Right atrium auricular region (tissue), 2 donors: Measurements from ENCODE around the gene DNAJC22. TPM values are rescaled to one million over a fixed set of nuclear protein-coding genes. Genes with fewer than 3 reads are reported as not detected.
"Not testable (repeated sequence)": the region's sequence is repeated elsewhere in the genome, so short reads cannot be mapped to it uniquely, and the experiment has no call there.

ENCODE experiments used
- DNase-seq: peaks from one replicate; pipeline ENCODE4 v3.0.0-alpha.2; 2019; ENCODE audit warnings: low spot score
- H3K27ac ChIP-seq, 2 donors: fragments of 200-600 bp; sonication (generic); 1 replicate in 1 of 2; 2 replicates in 1 of 2; pipeline ENCODE4 v1.5.1; 2016 to 2019
- H3K27me3 ChIP-seq, 2 donors: fragments of 200-600 bp; sonication (generic); one replicate each; pipeline versions ENCODE4 v1.5.1 to v1.6.0; 2017 to 2019
- H3K36me3 ChIP-seq: fragments of 200-600 bp; sonication (generic); one replicate; pipeline ENCODE4 v1.5.1; 2016
- H3K4me1 ChIP-seq, 2 donors: fragments of 200-600 bp; sonication (generic); one replicate each; pipeline versions ENCODE4 v1.5.1 to v1.6.0; 2017 to 2019
- H3K4me3 ChIP-seq, 2 donors: fragments of 200-600 bp; sonication (generic); 1 replicate in 1 of 2; 2 replicates in 1 of 2; pipeline ENCODE4 v1.5.1; 2017 to 2019; ENCODE audit warnings: mild to moderate bottlenecking in 1 of 2, moderate library complexity in 1 of 2
- H3K9me3 ChIP-seq, 2 donors: fragments of 200-600 bp; sonication (generic); one replicate each; pipeline ENCODE4 v1.5.1; 2019
- total RNA-seq, 2 donors: library from RNA; depleted of rRNA; stranded (reverse); fragments of >200 nt; gene quantifications; one replicate each; pipeline ENCODE4 v1.1.0, GENCODE V29; 2016
- TF ChIP-seq, protein P1 (sequence below), 2 donors: fragments of 200-600 bp; sonication (generic); IDR thresholded peaks; one replicate each; pipeline ENCODE4 v1.5.1; 2019; ENCODE audit warnings: antibody characterized with exemption in 2 of 2

DNAJC22 gene
- total RNA-seq, 2 donors from 2014 or later: 0.93 to 1.2 TPM

DNA sequence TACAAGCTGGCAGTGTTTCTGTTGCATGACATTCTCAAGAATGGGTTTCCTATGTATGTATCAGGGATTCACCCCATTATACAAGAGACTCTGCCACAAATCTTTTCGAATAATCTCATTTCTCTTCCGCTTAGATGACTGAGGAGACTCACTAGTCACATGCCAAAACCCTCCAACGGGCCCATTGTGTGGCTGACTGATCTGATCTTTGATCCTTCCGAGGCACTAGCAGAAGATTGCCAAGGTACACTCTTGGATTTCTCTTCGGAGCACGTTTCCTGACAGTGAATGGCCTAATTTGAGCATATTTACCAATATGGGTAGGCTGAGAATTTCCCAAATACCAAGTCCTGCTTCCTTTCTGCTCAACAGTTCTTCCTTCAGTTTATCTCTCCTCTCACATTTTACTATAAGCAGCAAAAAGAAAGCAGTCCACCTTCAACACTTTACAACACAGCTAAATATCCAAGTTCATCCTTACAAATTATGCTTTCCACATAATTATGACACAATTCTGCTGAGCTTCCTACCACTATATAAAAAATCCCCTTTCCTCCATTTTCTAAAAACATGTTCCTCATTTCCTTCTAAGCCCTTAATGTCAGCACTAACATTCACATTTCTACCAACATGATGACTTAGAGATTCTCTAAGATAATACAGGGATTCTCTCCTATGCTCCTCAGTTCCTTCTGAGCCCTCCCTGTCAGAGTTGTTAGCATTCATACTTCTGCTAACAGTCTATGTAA, 40.8 kb upstream of the DNAJC22 start:
- H3K27me3 ChIP-seq: no peaks in the 10 kb centered on the region

DNA sequence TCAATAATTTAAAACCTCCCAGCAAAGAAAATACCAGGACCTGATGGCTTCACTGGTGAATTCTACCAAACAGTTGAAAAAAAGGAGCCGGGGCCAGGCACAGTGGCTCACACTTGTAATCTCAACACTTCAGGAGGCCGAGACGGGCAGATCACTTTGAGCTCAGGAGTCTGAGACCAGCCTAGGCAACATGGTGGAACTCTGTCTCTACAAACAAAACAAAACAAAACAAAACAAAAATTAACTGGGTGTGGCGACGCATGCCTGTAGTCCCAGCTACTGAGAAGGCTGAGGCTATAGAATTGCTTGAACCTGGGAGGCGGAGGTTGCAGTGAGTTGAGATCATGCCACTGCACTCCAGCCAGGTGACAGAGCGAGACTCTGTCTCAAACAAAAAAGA, 37.3 kb upstream of the DNAJC22 start:
- no peaks in the 10 kb centered on the region for H3K36me3 ChIP-seq
- H3K27ac ChIP-seq: no peak overlapping the region
- no peak for DNase-seq
- no peaks in the 10 kb centered on the region for H3K4me1 ChIP-seq
- no peak overlapping the region for H3K4me3 ChIP-seq
- H3K27me3 ChIP-seq: no peaks in the 10 kb centered on the region
- TF ChIP-seq, protein P1, sequence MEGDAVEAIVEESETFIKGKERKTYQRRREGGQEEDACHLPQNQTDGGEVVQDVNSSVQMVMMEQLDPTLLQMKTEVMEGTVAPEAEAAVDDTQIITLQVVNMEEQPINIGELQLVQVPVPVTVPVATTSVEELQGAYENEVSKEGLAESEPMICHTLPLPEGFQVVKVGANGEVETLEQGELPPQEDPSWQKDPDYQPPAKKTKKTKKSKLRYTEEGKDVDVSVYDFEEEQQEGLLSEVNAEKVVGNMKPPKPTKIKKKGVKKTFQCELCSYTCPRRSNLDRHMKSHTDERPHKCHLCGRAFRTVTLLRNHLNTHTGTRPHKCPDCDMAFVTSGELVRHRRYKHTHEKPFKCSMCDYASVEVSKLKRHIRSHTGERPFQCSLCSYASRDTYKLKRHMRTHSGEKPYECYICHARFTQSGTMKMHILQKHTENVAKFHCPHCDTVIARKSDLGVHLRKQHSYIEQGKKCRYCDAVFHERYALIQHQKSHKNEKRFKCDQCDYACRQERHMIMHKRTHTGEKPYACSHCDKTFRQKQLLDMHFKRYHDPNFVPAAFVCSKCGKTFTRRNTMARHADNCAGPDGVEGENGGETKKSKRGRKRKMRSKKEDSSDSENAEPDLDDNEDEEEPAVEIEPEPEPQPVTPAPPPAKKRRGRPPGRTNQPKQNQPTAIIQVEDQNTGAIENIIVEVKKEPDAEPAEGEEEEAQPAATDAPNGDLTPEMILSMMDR (IDR thresholded peaks at IDR 0.05): no peak
- no peaks in the 10 kb centered on the region for H3K9me3 ChIP-seq

More for the DNA sequence above, 40.8 kb upstream of the DNAJC22 start:
- H3K36me3 ChIP-seq: no peaks in the 10 kb centered on the region
- no peak for DNase-seq
- TF ChIP-seq, protein P1 (IDR thresholded peaks at IDR 0.05): no peak
- no peaks in the 10 kb centered on the region for H3K9me3 ChIP-seq
- H3K27ac ChIP-seq: no peak overlapping the region
- H3K4me3 ChIP-seq: no peak overlapping the region
- H3K4me1 ChIP-seq: no peaks in the 10 kb centered on the region

DNA sequence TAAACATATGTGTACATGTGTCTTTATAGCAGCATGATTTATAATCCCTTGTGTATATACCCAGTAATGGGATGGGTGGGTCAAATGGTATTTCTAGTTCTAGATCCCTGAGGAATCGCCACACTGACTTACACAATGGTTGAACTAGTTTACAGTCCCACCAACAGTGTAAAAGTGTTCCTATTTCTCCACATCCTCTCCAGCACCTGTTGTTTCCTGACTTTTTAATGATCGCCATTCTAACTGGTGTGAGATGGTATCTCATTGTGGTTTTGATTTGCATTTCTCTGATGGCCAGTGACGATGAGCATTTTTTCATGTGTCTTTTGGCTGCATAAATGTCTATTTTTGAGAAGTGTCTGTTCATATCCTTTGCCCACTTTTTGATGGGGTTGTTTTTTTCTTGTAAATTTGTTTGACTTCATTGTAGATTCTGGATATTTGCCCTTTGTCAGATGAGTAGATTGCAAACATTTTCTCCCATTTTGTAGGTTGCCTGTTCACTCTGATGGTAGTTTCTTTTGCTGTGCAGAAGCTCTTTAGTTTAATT, 36.2 kb upstream of the DNAJC22 start:
- H3K9me3 ChIP-seq, DNase-seq, H3K4me3 ChIP-seq, H3K27ac ChIP-seq, H3K27me3 ChIP-seq, H3K36me3 ChIP-seq, H3K4me1 ChIP-seq: not testable (repeated sequence)

DNA sequence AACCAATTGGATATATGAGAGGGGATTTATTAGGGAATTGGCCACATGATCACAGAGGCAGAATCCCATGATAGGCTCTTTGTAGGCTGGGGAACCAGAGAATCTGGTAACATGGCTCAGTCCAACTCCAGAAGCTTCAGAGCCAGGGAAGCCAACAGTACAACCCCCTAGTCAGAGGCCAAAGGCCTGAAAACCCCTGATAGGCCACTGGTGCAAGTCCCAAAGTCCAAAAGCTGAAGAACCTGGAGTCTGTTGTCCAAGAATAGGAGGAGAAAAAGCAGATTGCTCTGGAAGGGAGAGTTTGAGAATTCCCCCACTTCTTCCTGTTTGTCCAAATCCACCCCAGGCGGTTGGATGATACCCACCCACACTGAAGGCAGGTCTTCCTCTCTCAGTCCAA, 31.9 kb upstream of the DNAJC22 start:
- H3K36me3 ChIP-seq: no peaks in the 10 kb centered on the region
- TF ChIP-seq, protein P1 (IDR thresholded peaks at IDR 0.05): no peak
- no peak overlapping the region for H3K4me3 ChIP-seq
- DNase-seq: no peak
- H3K4me1 ChIP-seq: no peaks in the 10 kb centered on the region
- H3K27ac ChIP-seq: no peak overlapping the region
- H3K9me3 ChIP-seq: no peaks in the 10 kb centered on the region
- H3K27me3 ChIP-seq: no peaks in the 10 kb centered on the region

DNA sequence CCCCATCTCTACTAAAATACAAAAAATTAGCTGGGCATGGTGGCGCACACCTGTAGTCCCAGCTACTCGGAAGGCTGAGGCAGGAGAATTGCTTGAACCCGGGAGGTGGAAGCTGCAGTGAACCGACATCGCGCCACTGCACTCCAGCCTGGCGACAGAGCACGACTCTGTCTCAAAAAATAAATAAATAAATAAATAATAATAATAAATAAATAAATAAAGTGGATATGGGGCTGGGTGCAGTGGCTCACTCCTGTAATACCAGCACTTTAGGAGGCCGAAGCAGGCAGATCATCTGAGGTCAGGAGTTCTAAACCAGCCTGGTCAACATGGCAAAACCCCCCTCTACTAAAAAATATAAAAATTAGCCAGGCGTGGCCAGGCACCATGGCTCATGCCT, 29.6 kb upstream of the DNAJC22 start:
- not testable (repeated sequence) for H3K4me3 ChIP-seq, DNase-seq, H3K36me3 ChIP-seq, H3K4me1 ChIP-seq, H3K9me3 ChIP-seq, H3K27me3 ChIP-seq, H3K27ac ChIP-seq

DNA sequence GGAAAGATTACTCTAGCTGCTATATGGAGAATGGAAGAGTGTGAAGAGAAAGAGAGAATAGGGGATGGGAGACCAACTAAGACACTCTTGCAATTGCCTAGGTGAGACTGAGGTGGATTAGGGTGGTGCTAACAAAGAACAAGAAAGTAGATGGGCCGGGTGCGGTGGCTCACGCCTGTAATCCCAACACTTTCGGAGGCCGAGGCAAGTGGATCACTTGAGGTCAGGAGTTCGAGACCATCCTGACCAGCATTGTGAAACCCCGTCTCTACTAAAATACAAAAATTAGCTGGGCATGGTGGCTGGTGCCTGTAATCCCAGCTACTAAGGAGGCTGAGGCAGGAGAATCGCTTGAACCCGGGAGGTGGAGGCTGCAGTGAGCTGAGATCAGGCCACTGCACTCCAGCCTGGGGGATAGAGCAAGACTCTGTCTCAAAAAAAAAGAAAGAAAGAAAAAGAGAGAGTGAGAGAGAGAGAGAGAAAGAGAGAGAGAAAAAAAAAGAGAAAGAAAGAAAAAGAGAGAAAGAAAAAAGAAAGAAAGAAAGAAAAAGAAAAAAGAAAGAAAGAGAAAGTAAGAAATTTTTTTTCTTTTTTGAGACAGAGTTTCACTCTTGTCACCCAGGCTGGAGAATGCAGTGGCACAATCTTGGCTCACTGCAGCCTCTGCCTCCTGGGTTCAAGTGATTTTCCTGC, 26.1 kb upstream of the DNAJC22 start:
- H3K27ac ChIP-seq, H3K4me3 ChIP-seq, H3K36me3 ChIP-seq, H3K27me3 ChIP-seq, H3K9me3 ChIP-seq, DNase-seq: not testable (repeated sequence)
- peaks cover 0 to 14% of the 10 kb centered on the region in 2 donors for H3K4me1 ChIP-seq

DNA sequence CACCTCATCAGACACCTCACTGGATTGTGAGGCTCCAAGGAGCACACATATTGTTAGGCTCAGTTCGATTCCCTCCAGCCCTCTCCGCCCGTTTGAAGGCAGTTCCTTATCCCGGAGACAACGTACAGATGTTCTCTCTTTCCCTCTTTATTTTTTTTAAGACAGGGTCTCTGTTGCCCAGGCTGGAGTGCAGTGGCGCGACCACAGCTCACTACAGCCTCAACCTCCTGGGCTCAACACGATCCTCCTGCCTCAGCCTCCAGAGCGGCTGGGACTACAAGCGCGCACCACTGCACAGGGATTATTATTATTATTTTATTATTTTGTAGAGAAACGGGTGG, 24.4 kb upstream of the DNAJC22 start:
- H3K36me3 ChIP-seq: no peaks in the 10 kb centered on the region
- H3K27ac ChIP-seq: peak overlapping the region; percentile 61 to 73
- no peaks in the 10 kb centered on the region for H3K9me3 ChIP-seq
- DNase-seq: no peak
- peaks cover 0 to 14% of the 10 kb centered on the region in 2 donors for H3K4me1 ChIP-seq
- TF ChIP-seq, protein P1 (IDR thresholded peaks at IDR 0.05): no peak
- peak overlapping the region; percentile 65 to 69 for H3K4me3 ChIP-seq
- no peaks in the 10 kb centered on the region for H3K27me3 ChIP-seq
